Right lobe of liver (tissue), 4 donors: ENCODE data around the gene GRID1.

Source experiments
- POLR2A ChIP-seq: fragments of 450-650 bp; IDR thresholded peaks from one replicate; pipeline ENCODE4 v1.6.1; 2017; ENCODE audit warnings: antibody characterized with exemption, mild to moderate bottlenecking
- TF ChIP-seq, protein P1 (sequence below), 4 donors: fragments of 200-600 bp in 3 of 4; fragments of 450-650 bp in 1 of 4; IDR thresholded peaks; one replicate each; pipeline versions ENCODE4 v1.5.1 to v1.8.0; 2016 to 2022; ENCODE audit warnings: antibody characterized with exemption in 4 of 4, mild to moderate bottlenecking in 2 of 4
- donor health status: DM: no; HTN: no; CAD: no.
- donor health status: DM: no; HTN: no; CAD: no.
- donor health status: DM: no; HTN: yes; CAD: no.

DNA sequence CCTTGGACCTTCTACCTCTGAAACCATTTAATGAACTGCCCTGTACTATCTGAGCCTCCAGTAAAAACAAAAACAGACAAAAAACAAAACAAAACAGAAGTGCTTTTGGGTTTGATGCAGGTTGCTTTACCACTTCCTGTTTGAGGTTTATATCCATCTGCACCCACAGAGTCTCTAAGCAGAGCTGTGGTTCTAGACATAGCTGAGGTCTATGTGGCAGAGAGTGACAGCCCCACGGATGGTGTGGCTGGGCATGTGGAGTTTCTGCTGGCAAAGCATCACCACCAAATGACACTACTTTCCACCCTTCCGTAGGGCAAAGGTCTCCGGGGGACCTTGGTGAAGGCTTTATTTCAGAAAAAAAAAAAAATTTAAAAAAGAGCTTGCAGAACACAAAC, 754.2 kb downstream of the GRID1 start:
- TF ChIP-seq, protein P1, sequence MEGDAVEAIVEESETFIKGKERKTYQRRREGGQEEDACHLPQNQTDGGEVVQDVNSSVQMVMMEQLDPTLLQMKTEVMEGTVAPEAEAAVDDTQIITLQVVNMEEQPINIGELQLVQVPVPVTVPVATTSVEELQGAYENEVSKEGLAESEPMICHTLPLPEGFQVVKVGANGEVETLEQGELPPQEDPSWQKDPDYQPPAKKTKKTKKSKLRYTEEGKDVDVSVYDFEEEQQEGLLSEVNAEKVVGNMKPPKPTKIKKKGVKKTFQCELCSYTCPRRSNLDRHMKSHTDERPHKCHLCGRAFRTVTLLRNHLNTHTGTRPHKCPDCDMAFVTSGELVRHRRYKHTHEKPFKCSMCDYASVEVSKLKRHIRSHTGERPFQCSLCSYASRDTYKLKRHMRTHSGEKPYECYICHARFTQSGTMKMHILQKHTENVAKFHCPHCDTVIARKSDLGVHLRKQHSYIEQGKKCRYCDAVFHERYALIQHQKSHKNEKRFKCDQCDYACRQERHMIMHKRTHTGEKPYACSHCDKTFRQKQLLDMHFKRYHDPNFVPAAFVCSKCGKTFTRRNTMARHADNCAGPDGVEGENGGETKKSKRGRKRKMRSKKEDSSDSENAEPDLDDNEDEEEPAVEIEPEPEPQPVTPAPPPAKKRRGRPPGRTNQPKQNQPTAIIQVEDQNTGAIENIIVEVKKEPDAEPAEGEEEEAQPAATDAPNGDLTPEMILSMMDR (IDR thresholded peaks at IDR 0.05) = no peak
- TF ChIP-seq POLR2A = no peak
